Mesothelial cell of epicardium (in vitro differentiated cells): ENCODE data around the gene MCM7. TPM values are rescaled to one million over a fixed set of nuclear protein-coding genes. Genes with fewer than 3 reads are reported as not detected.

ENCODE experiments used
- DNase-seq, 2 experiments: peaks; one replicate each; pipeline ENCODE4 v3.0.0; 2021; ENCODE audit warnings: low spot score in 2 of 2; ENCODE audit not compliant: unreplicated experiment in 2 of 2
- H3K27ac Mint-ChIP-seq: 2 replicates; pipeline ENCODE4 v1.8.0; 2021; ENCODE audit warnings: mixed read lengths
- H3K27me3 Mint-ChIP-seq: 2 replicates; pipeline ENCODE4 v1.8.0; 2021; ENCODE audit warnings: low read depth, mixed read lengths
- H3K36me3 Mint-ChIP-seq: 2 replicates; pipeline ENCODE4 v1.8.0; 2021; ENCODE audit warnings: mixed read lengths
- H3K4me1 Mint-ChIP-seq: 2 replicates; pipeline ENCODE4 v1.8.0; 2021; ENCODE audit warnings: mixed read lengths
- H3K4me3 Mint-ChIP-seq: 2 replicates; pipeline ENCODE4 v1.8.0; 2021; ENCODE audit warnings: mild to moderate bottlenecking, moderate library complexity, mixed read lengths
- H3K9me3 Mint-ChIP-seq: 2 replicates; pipeline ENCODE4 v1.8.0; 2021; ENCODE audit warnings: mixed read lengths
- CTCF ChIP-seq: fragments of 200-600 bp; sonication (generic); IDR thresholded peaks from one replicate; pipeline ENCODE4 v1.5.0; 2021; ENCODE audit warnings: antibody characterized with exemption; ENCODE audit not compliant: unreplicated experiment
- microRNA-seq: library from miRNA; unstranded; fragments of <30 nt; microRNA quantifications from one replicate; pipeline ENCODE4 v1.2.0, GENCODE V29; 2021; ENCODE audit warnings: inconsistent platforms, mixed read lengths
- total RNA-seq: library from RNA; stranded (reverse); gene quantifications from 3 replicates; pipeline ENCODE4 v1.2.1, GENCODE V29; 2021

MCM7 gene
- total RNA-seq, 1 donor from 2014 or later = 171 TPM

DNA sequence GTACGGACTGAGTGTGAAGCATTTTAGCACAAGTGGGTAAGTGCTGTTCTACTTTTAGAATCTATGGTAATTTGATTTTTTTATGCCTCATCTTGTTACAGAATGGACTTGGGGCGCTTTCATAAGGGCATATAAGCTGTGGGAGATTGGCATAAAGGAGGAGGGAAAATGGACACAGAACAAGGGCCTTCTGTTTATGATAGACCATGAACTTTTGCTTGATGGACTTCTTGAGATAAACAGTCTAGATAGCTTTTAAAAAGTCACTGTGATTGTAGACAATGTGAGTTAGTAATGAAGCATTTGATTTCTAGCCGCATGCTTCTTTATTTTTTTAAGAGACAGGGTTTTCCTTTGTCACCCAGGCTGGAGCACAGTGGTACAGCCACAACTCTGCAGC, 49.6 kb downstream of the MCM7 start:
- Mint-ChIP-seq H3K4me3 (peak overlapping the region; percentile 51), H3K36me3 (peaks cover 3% of the 10 kb centered on the region), H3K27ac (peak overlapping the region; percentile 51), H3K9me3 (no peaks in the 10 kb centered on the region), H3K27me3 (no peaks in the 10 kb centered on the region), H3K4me1 (peaks cover 15% of the 10 kb centered on the region)
- no peak for TF ChIP-seq CTCF
- no peak for DNase-seq

DNA sequence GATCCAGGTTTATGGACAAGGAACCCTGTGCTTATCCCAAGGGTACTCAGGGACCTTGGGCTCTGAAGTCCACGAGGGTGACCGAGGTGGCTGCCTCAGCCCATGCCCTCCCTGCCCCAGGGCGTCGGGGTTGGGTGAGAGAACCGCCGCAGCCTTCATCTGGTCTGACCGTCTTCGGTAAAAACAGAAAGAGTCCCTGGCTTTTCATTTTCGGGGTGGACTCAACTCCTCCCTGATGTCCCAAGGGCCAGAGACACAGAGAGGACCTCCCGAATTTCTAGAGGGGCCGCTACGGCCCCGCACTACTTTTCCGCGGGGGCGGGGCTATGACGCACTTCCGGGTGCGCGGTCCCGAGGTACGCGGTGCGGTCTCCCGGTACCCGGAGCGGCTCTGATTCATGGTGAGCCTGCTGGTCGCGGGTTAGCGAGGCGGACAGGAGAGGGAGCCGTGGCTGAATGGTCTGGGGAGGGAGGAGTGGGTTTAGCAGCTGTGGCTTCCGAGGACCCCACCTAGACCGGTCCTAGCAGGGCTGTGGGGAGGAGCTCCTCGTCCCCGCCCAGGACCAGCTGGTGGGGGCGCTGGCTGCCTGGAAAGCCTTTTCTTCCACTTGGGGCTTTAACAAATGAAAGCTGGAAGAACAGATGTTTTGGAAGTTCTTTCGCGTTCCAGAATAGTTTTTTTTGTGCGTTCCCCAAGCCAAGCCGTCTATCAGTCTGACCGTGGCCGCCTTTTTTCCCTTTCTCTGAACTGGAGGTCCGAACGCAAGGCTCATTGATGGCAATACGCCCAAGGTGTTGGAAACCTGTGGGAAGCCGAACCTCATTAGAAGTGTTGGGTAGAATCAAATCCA, 51.5 kb downstream of the MCM7 start, which contains the start of gene ZSCAN21:
Gene ZSCAN21, plus strand, starts transcription at position 334 of the 851 bp plus-strand sequence. CDS start 7,233 bp downstream, outside the sequence.
- Mint-ChIP-seq H3K36me3 (peaks cover 4% of the 10 kb centered on the region), H3K27me3 (no peaks in the 10 kb centered on the region), H3K4me3 (peak within 1 kb of the TSS; percentile 89), H3K27ac (peak within 1 kb of the TSS; percentile 98), H3K9me3 (no peaks in the 10 kb centered on the region), H3K4me1 (peaks cover 15% of the 10 kb centered on the region)
- peak; percentile 70 to 85 for DNase-seq
- no peak for TF ChIP-seq CTCF

GRCh38 chr7:100048680-100049079, 52.5 kb downstream of the MCM7 start:
- Mint-ChIP-seq H3K4me1 (peaks cover 15% of the 10 kb centered on the region), H3K36me3 (peaks cover 5% of the 10 kb centered on the region), H3K27ac (peak overlapping the region; percentile 98), H3K27me3 (no peaks in the 10 kb centered on the region), H3K4me3 (peak overlapping the region; percentile 89), H3K9me3 (no peaks in the 10 kb centered on the region)
- no peak for TF ChIP-seq CTCF
- DNase-seq = no peak

GRCh38 chr7:100044718-100045117, 56.5 kb downstream of the MCM7 start:
- no peak for DNase-seq
- Mint-ChIP-seq H3K9me3 (no peaks in the 10 kb centered on the region), H3K27me3 (no peaks in the 10 kb centered on the region), H3K4me1 (peaks cover 8% of the 10 kb centered on the region), H3K4me3 (no peak overlapping the region), H3K36me3 (peaks cover 2% of the 10 kb centered on the region), H3K27ac (no peak overlapping the region)
- no peak for TF ChIP-seq CTCF

Small RNA genes lying within 50 kb of the gene (microRNA-seq; reads per million reads assigned to microRNA genes)
- 9,726 reads per million, percentile 96 among the genes with 10 or more reads in this experiment for gene MIR106B
- 1,029 reads per million, percentile 81 among the genes with 10 or more reads in this experiment for gene MIR25
- gene MIR93 = 14,691 reads per million, percentile 96 among the genes with 10 or more reads in this experiment

Other genes with a start within 250 kb of the MCM7 start
- gene OR2AE1, start 224.4 kb downstream of the MCM7 start, total RNA-seq = 0.20 to 0.63 TPM (median 0.24 TPM) in 3 replicates
- 13.1 to 14.1 TPM (median 13.6 TPM) in 3 replicates for gene TRIM4, start 181.9 kb downstream of the MCM7 start, total RNA-seq
- gene GJC3, start 171.8 kb downstream of the MCM7 start, total RNA-seq = 0.27 to 0.54 TPM in 2 of 3 replicates, not detected in the other
- gene AZGP1, start 125.4 kb downstream of the MCM7 start, total RNA-seq = 0.27 to 0.56 TPM in 2 of 3 replicates, not detected in the other
- gene ZKSCAN1, start 85.8 kb downstream of the MCM7 start, total RNA-seq = 143 to 149 TPM (median 143 TPM) in 3 replicates
- 17.0 to 17.6 TPM (median 17.4 TPM) in 3 replicates for gene ZSCAN21, start 51.6 kb downstream of the MCM7 start, total RNA-seq
- gene ZNF3, start 19.7 kb downstream of the MCM7 start, total RNA-seq = 78.6 to 85.9 TPM (median 81.1 TPM) in 3 replicates
- gene COPS6, start 12.4 kb downstream of the MCM7 start, total RNA-seq = 96.4 to 103 TPM (median 97.7 TPM) in 3 replicates
- 23.5 to 26.8 TPM (median 25.6 TPM) in 3 replicates for gene AP4M1, start 246 bp upstream of the MCM7 start, total RNA-seq
- 63.7 to 68.8 TPM (median 66.2 TPM) in 3 replicates for gene TAF6, start 18.0 kb upstream of the MCM7 start, total RNA-seq
- 26.1 to 27.9 TPM (median 27.4 TPM) in 3 replicates for gene CNPY4, start 18.2 kb upstream of the MCM7 start, total RNA-seq
- 2.9 to 3.5 TPM (median 2.9 TPM) in 3 replicates for gene MBLAC1, start 25.6 kb upstream of the MCM7 start, total RNA-seq
- gene LAMTOR4, start 47.5 kb upstream of the MCM7 start, total RNA-seq = 97.2 to 109 TPM (median 105 TPM) in 3 replicates
- 22.0 to 23.6 TPM (median 23.3 TPM) in 3 replicates for gene TRAPPC14, start 57.3 kb upstream of the MCM7 start, total RNA-seq
- 9.4 to 10.1 TPM (median 9.4 TPM) in 3 replicates for gene GAL3ST4, start 67.2 kb upstream of the MCM7 start, total RNA-seq
- 49.8 to 50.6 TPM (median 50.0 TPM) in 3 replicates for gene GPC2, start 76.0 kb upstream of the MCM7 start, total RNA-seq
- gene STAG3, start 76.5 kb upstream of the MCM7 start, total RNA-seq = 0.94 to 1.9 TPM (median 1.4 TPM) in 3 replicates
- gene PVRIG, start 118.6 kb upstream of the MCM7 start, total RNA-seq = not detected in 3 replicates
- gene SPDYE3, start 206.3 kb upstream of the MCM7 start, total RNA-seq = not detected in 3 replicates